Measurements from ENCODE around the gene SLCO2A1.

DNA sequence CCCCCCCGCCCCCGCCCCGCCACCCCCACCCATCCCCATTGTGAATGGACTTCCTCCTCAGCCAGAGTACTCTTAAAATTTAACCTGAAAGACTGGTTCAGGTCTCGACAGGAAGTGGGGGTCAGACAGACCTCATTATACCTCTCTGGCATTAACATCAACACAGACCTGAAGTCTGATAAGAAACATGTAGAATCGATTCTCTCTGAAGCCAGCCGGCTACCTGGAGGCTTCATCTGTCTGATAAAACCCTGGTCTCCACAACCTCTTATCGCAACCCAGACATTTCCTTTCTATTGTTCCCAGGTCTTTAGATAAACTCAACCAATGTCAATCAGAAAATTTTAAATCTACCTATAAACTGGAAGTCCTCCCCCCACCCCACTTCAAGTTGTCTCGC is 42.6 kb downstream of the SLCO2A1 start:
- TF ChIP-seq GATA2 (IDR thresholded peaks at IDR 0.05; ENCODE audit: low read depth, low read length) (no peak), GATA3 (IDR thresholded peaks at IDR 0.05; ENCODE audit: low read depth, low read length) (no peak)

All from SH-SY5Y (cell line).